GM12878 (cell line): ENCODE measurements around the gene MYO3A.

Source experiments
- BCL3 ChIP-seq: IDR thresholded peaks from 2 replicates; pipeline ENCODE4 v1.6.1; 2011; ENCODE audit warnings: borderline replicate concordance, low read depth, mild to moderate bottlenecking, moderate library complexity, low read length; ENCODE audit not compliant: insufficient read depth, poor library complexity, severe bottlenecking
- EP300 ChIP-seq, 2 experiments: fragments of 150-350 bp in 1 of 2; IDR thresholded peaks; 2 replicates each; pipeline ENCODE4 v1.6.1; 2011 to 2012; ENCODE audit warnings: low read depth in 2 of 2, low read length in 2 of 2, borderline replicate concordance in 1 of 2, improper control_type of control experiment in 1 of 2, inconsistent platforms in 1 of 2; ENCODE audit not compliant: control insufficient read depth in 1 of 2
- ESRRA ChIP-seq: IDR thresholded peaks from 2 replicates; pipeline ENCODE4 v1.6.1; 2012; ENCODE audit warnings: mild to moderate bottlenecking, low read length, improper control_type of control experiment
- EZH2 ChIP-seq: IDR thresholded peaks from 2 replicates; pipeline ENCODE4 v1.6.1; 2012; ENCODE audit warnings: low read depth, mild to moderate bottlenecking, control low read depth, inconsistent platforms, low read length, borderline replicate concordance; ENCODE audit not compliant: control insufficient read depth
- JUNB ChIP-seq: IDR thresholded peaks from 2 replicates; pipeline ENCODE4 v1.6.1; 2016; ENCODE audit warnings: antibody characterized with exemption, mild to moderate bottlenecking
- JUND ChIP-seq: IDR thresholded peaks from 2 replicates; pipeline ENCODE4 v1.6.1; 2012; ENCODE audit warnings: low read depth, mild to moderate bottlenecking, low read length, improper control_type of control experiment, moderate library complexity
- MXI1 ChIP-seq: fragments of 150-350 bp; IDR thresholded peaks from 2 replicates; pipeline ENCODE4 v1.6.1; 2011; ENCODE audit warnings: low read depth, mild to moderate bottlenecking, inconsistent platforms, low read length, improper control_type of control experiment
- RELA ChIP-seq: fragments of 450-650 bp; IDR thresholded peaks from 2 replicates; pipeline ENCODE4 v1.8.0; 2014; ENCODE audit warnings: borderline replicate concordance; ENCODE audit not compliant: partially characterized antibody
- SIN3A ChIP-seq: IDR thresholded peaks from 2 replicates; pipeline ENCODE4 v1.6.1; 2012; ENCODE audit warnings: low read depth, low read length, improper control_type of control experiment
- SP1 ChIP-seq: IDR thresholded peaks from one replicate; pipeline ENCODE4 v1.6.1; 2011; ENCODE audit warnings: low read depth, low read length
- ZBED1 ChIP-seq: IDR thresholded peaks from 2 replicates; pipeline ENCODE4 v1.6.1; 2016; ENCODE audit warnings: borderline replicate concordance
- ZBTB33 ChIP-seq: fragments of 450-650 bp; IDR thresholded peaks from 2 replicates; pipeline ENCODE4 v1.6.1; 2017; ENCODE audit warnings: mild to moderate bottlenecking
- TF ChIP-seq, protein P1 (sequence below), 3 experiments: IDR thresholded peaks in 2 of 3; conservative IDR thresholded peaks in 1 of 3; 2 replicates each; pipeline ENCODE4 v1.5.1; 2011; ENCODE audit warnings: low read depth in 3 of 3, low read length in 3 of 3, mild to moderate bottlenecking in 3 of 3, control low read depth in 2 of 3, moderate library complexity in 2 of 3, inconsistent platforms in 1 of 3, mixed read lengths in 1 of 3; ENCODE audit not compliant: control insufficient read depth in 2 of 3, insufficient read depth in 1 of 3; ENCODE audit errors: extremely low read depth in 1 of 3

- TF ChIP-seq EP300 (IDR thresholded peaks at IDR 0.05; ENCODE audit: borderline replicate concordance in 1 of 2, control insufficient read depth in 1 of 2, low read depth in 2 of 2, low read length in 2 of 2) (no peak), ZBED1 (no peak), RELA (no peak), ZBTB33 (no peak), SP1 (no peak), SIN3A (no peak), MXI1 (no peak), JUNB (no peak), ESRRA (no peak), JUND (no peak), BCL3 (no peak), EZH2 (no peak)
- TF ChIP-seq, protein P1, sequence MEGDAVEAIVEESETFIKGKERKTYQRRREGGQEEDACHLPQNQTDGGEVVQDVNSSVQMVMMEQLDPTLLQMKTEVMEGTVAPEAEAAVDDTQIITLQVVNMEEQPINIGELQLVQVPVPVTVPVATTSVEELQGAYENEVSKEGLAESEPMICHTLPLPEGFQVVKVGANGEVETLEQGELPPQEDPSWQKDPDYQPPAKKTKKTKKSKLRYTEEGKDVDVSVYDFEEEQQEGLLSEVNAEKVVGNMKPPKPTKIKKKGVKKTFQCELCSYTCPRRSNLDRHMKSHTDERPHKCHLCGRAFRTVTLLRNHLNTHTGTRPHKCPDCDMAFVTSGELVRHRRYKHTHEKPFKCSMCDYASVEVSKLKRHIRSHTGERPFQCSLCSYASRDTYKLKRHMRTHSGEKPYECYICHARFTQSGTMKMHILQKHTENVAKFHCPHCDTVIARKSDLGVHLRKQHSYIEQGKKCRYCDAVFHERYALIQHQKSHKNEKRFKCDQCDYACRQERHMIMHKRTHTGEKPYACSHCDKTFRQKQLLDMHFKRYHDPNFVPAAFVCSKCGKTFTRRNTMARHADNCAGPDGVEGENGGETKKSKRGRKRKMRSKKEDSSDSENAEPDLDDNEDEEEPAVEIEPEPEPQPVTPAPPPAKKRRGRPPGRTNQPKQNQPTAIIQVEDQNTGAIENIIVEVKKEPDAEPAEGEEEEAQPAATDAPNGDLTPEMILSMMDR (IDR thresholded peaks at IDR 0.05 in 2 of 3, conservative IDR thresholded peaks at IDR 0.05 in 1 of 3; ENCODE audit: control insufficient read depth in 2 of 3, extremely low read depth in 1 of 3, insufficient read depth in 1 of 3, low read depth in 3 of 3, low read length in 3 of 3): no peak
Measured at GRCh38 chr10:25952857-25953256, 18.8 kb downstream of the MYO3A start.
